MM.1S (cell line): ENCODE results near the gene TMED7.
"Not testable (repeated sequence)": the region's sequence is repeated elsewhere in the genome, so short reads cannot be mapped to it uniquely, and the experiment has no call there.

ENCODE experiments used
- DNase-seq: peaks from one replicate; pipeline ENCODE4 v3.0.0-alpha.2; 2015
- H2AFZ ChIP-seq: fragments of 300-600 bp; sonication (generic); 2 replicates; pipeline ENCODE4 v1.6.0; 2016; ENCODE audit warnings: antibody characterized with exemption, low read length
- H3F3A ChIP-seq: fragments of 300-600 bp; sonication (generic); 2 replicates; pipeline ENCODE4 v1.6.1; 2016; ENCODE audit warnings: mild to moderate bottlenecking, antibody characterized with exemption, low read length, moderate library complexity, mixed read lengths; ENCODE audit not compliant: insufficient read depth
- H3K27ac ChIP-seq: fragments of 300-600 bp; sonication (generic); 2 replicates; pipeline ENCODE4 v1.5.1; 2016; ENCODE audit warnings: mild to moderate bottlenecking, low read length
- H3K27me3 ChIP-seq: fragments of 300-600 bp; sonication (generic); replicated peaks from 2 replicates; pipeline ENCODE4 v1.6.0; 2016; ENCODE audit warnings: low read length; ENCODE audit not compliant: insufficient read depth
- H3K36me3 ChIP-seq: fragments of 300-600 bp; sonication (generic); replicated peaks from 2 replicates; pipeline ENCODE4 v1.6.1; 2016; ENCODE audit warnings: mild to moderate bottlenecking, low read length, mixed read lengths; ENCODE audit not compliant: insufficient read depth
- H3K4me1 ChIP-seq: fragments of 300-600 bp; sonication (generic); 2 replicates; pipeline ENCODE4 v1.6.1; 2016; ENCODE audit warnings: low read length, mixed read lengths
- H3K4me2 ChIP-seq: fragments of 300-600 bp; sonication (generic); 2 replicates; pipeline ENCODE4 v1.6.0; 2016; ENCODE audit warnings: low read depth, low read length
- H3K4me3 ChIP-seq: fragments of 300-600 bp; sonication (generic); 2 replicates; pipeline ENCODE4 v1.5.1; 2016; ENCODE audit warnings: low read length, mixed read lengths
- H3K79me2 ChIP-seq: fragments of 300-600 bp; sonication (generic); 2 replicates; pipeline ENCODE4 v1.6.1; 2016; ENCODE audit warnings: mixed run types, low read length, mixed read lengths
- H3K9ac ChIP-seq: fragments of 300-600 bp; sonication (generic); 2 replicates; pipeline ENCODE4 v1.6.1; 2016; ENCODE audit warnings: low read length, mixed read lengths
- H3K9me2 ChIP-seq: fragments of 300-600 bp; sonication (generic); replicated peaks from 2 replicates; pipeline ENCODE4 v1.6.1; 2016; ENCODE audit warnings: mild to moderate bottlenecking, low read length, mixed read lengths; ENCODE audit not compliant: insufficient read depth
- H3K9me3 ChIP-seq: fragments of 300-600 bp; sonication (generic); replicated peaks from 2 replicates; pipeline ENCODE4 v1.6.1; 2016; ENCODE audit warnings: mild to moderate bottlenecking, low read length, mixed read lengths; ENCODE audit not compliant: insufficient read depth
- H4K20me1 ChIP-seq: fragments of 300-600 bp; sonication (generic); 2 replicates; pipeline ENCODE4 v1.6.1; 2016; ENCODE audit warnings: mild to moderate bottlenecking, low read length, moderate library complexity, mixed read lengths; ENCODE audit not compliant: insufficient read depth
- CTCF ChIP-seq: fragments of 300-600 bp; sonication (generic); IDR thresholded peaks from 2 replicates; pipeline ENCODE4 v1.5.1; 2016; ENCODE audit warnings: antibody characterized with exemption, low read length, mixed read lengths
- EZH2 ChIP-seq: fragments of 300-600 bp; sonication (generic); optimal IDR thresholded peaks from 2 replicates; pipeline ENCODE3; 2017; ENCODE audit warnings: low read depth, mild to moderate bottlenecking, antibody characterized with exemption, low read length, mixed read lengths
- EZH2phosphoT487 ChIP-seq: fragments of 300-600 bp; sonication (generic); IDR thresholded peaks from 2 replicates; pipeline ENCODE4 v1.6.1; 2018; ENCODE audit warnings: antibody characterized with exemption, low read length

TMED7 gene

GRCh38 chr5:115649541-115649940, 23.7 kb upstream of the TMED7 start:
- Histone ChIP-seq H4K20me1 (no peaks in the 10 kb centered on the region), H3K9me2 (no peaks in the 10 kb centered on the region), H3F3A (no peaks in the 10 kb centered on the region), H3K4me2 (no peak overlapping the region), H3K27ac (no peak overlapping the region), H3K9ac (no peak overlapping the region), H3K4me3 (no peak overlapping the region), H3K9me3 (no peaks in the 10 kb centered on the region), H3K27me3 (no peaks in the 10 kb centered on the region), H2AFZ (no peak overlapping the region), H3K79me2 (no peaks in the 10 kb centered on the region), H3K36me3 (no peaks in the 10 kb centered on the region), H3K4me1 (no peaks in the 10 kb centered on the region)
- TF ChIP-seq CTCF (no peak), EZH2phosphoT487 (no peak), EZH2 (no peak)
- no peak for DNase-seq

DNA sequence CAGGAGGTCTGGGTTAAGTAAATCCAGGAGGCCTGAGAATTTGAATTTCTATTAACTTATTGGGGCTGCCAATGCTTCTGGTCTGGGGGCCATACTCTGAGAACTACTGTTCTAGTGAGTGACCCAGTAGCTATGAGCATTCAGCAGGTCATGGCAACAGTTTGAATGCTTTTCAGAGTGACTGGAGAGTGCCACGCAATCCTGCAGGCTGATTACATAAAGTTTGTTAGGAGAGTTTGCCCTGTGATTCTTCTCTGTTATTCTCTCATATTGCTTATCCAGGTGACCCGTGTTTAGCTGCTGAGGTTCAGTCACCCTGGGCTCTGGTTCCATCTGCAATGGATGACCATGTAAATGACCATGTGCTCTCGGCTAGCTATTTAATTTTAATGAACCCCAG, 22.2 kb upstream of the TMED7 start:
- no peak for DNase-seq
- no peaks in the 10 kb centered on the region for H3K9me3 ChIP-seq
- TF ChIP-seq CTCF = no peak
- TF ChIP-seq EZH2 = no peak
- no peak for TF ChIP-seq EZH2phosphoT487
- no peaks in the 10 kb centered on the region for H4K20me1 ChIP-seq
- no peaks in the 10 kb centered on the region for H3F3A ChIP-seq
- no peaks in the 10 kb centered on the region for H3K4me1 ChIP-seq
- no peak overlapping the region for H3K4me2 ChIP-seq
- H3K27me3 ChIP-seq = no peaks in the 10 kb centered on the region
- no peak overlapping the region for H2AFZ ChIP-seq
- no peaks in the 10 kb centered on the region for H3K9me2 ChIP-seq
- H3K27ac ChIP-seq = no peak overlapping the region
- no peak overlapping the region for H3K4me3 ChIP-seq
- no peaks in the 10 kb centered on the region for H3K79me2 ChIP-seq
- no peak overlapping the region for H3K9ac ChIP-seq
- H3K36me3 ChIP-seq = no peaks in the 10 kb centered on the region

DNA sequence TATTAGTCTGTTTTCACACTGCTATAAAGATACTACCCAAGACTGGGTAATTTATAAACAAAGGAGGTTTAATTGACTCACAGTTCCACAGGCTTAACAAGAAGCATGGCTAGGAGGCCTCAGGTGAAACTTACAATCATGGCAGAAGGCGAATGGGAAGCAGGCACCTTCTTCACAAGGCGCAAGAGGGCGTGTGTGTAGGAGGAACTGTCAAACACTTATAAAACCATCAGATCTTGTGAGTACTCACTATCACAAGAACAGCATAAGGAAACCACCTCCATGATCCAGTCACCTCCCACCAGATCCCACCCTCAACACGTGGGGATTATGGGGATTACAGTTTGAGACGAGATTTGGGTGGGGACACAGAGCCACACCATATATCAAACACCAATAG, 19.6 kb upstream of the TMED7 start:
- not testable (repeated sequence) for H3K27ac ChIP-seq, H3K9ac ChIP-seq, H3K9me2 ChIP-seq, H3K27me3 ChIP-seq, H3K4me2 ChIP-seq, H2AFZ ChIP-seq, H3K79me2 ChIP-seq, H3K9me3 ChIP-seq, DNase-seq, H3F3A ChIP-seq, H3K36me3 ChIP-seq, H4K20me1 ChIP-seq, H3K4me1 ChIP-seq, H3K4me3 ChIP-seq

GRCh38 chr5:115644046-115644445, 18.2 kb upstream of the TMED7 start:
- no peak overlapping the region for H3K4me3 ChIP-seq
- H3K4me1 ChIP-seq = no peaks in the 10 kb centered on the region
- no peaks in the 10 kb centered on the region for H3K79me2 ChIP-seq
- TF ChIP-seq EZH2 (no peak), EZH2phosphoT487 (no peak), CTCF (no peak)
- no peak overlapping the region for H3K27ac ChIP-seq
- DNase-seq = no peak
- no peaks in the 10 kb centered on the region for H3K9me2 ChIP-seq
- no peak overlapping the region for H2AFZ ChIP-seq
- no peaks in the 10 kb centered on the region; the same call in 1 of the 2 replicates for H3K27me3 ChIP-seq
- H3K36me3 ChIP-seq = no peaks in the 10 kb centered on the region
- no peak overlapping the region for H3K4me2 ChIP-seq
- no peaks in the 10 kb centered on the region for H3F3A ChIP-seq
- H3K9ac ChIP-seq = no peak overlapping the region
- no peaks in the 10 kb centered on the region for H3K9me3 ChIP-seq
- no peaks in the 10 kb centered on the region for H4K20me1 ChIP-seq
